OCI-LY7 (cell line): ENCODE results near the gene ARFIP1. TPM values are rescaled to one million over a fixed set of nuclear protein-coding genes. Genes with fewer than 3 reads are reported as not detected.

ENCODE experiments used
- BruUV-seq: library from RNA; stranded (reverse); fragments of 400-500 nt; replicated peaks from 2 replicates; lab custom pipeline; 2021; lab: Mats Ljungman, UMichigan
- CTCF ChIA-PET: fragments of 300-600 bp; sonication (Branson Sonifier 250); formaldehyde crosslinking; loops from one replicate; lab custom pipeline; 2022; ENCODE audit warnings: antibody characterized with exemption; ENCODE audit not compliant: unreplicated experiment; lab: Charles Lee
- POLR2A ChIA-PET: fragments of 300-600 bp; sonication (Branson Sonifier 250); formaldehyde crosslinking; loops from one replicate; lab custom pipeline; 2022; ENCODE audit warnings: antibody characterized with exemption; lab: Charles Lee
- DNase-seq: peaks from one replicate; pipeline ENCODE4 v3.0.0-alpha.2; 2015; ENCODE audit warnings: low spot score
- H2AFZ ChIP-seq: fragments of 200-600 bp; sonication (generic), shearing (Covaris generic); 2 replicates; pipeline ENCODE4 v1.6.1; 2014; ENCODE audit warnings: mild to moderate bottlenecking, antibody characterized with exemption, low read length, moderate library complexity
- H3K27ac ChIP-seq: fragments of 200-600 bp; sonication (generic); 2 replicates; pipeline ENCODE4 v1.5.1; 2014; ENCODE audit warnings: mixed run types, low read depth, mild to moderate bottlenecking, moderate library complexity, low read length, inconsistent platforms; ENCODE audit not compliant: poor library complexity, severe bottlenecking
- H3K36me3 ChIP-seq: fragments of 200-600 bp; sonication (generic); 2 replicates; pipeline ENCODE4 v1.6.1; 2014; ENCODE audit warnings: mild to moderate bottlenecking, antibody characterized with exemption, low read length, moderate library complexity, mixed read lengths; ENCODE audit not compliant: insufficient read depth
- H3K4me1 ChIP-seq: fragments of 200-600 bp; sonication (generic); 2 replicates; pipeline ENCODE4 v1.5.1; 2014; ENCODE audit warnings: mild to moderate bottlenecking, low read length; ENCODE audit not compliant: insufficient read depth, poor library complexity, severe bottlenecking
- H3K4me2 ChIP-seq: fragments of 200-600 bp; sonication (generic); 2 replicates; pipeline ENCODE4 v1.6.1; 2014; ENCODE audit warnings: mild to moderate bottlenecking, low read length
- H3K4me3 ChIP-seq: fragments of 200-600 bp; sonication (generic); 2 replicates; pipeline ENCODE4 v1.5.1; 2014; ENCODE audit warnings: mild to moderate bottlenecking, low read depth, low read length; ENCODE audit not compliant: poor library complexity, severe bottlenecking
- H3K79me2 ChIP-seq: fragments of 200-600 bp; sonication (generic); 2 replicates; pipeline ENCODE4 v1.6.1; 2016; ENCODE audit warnings: low read depth, mild to moderate bottlenecking, low read length, moderate library complexity, mixed read lengths; ENCODE audit not compliant: insufficient read depth
- H3K9me2 ChIP-seq: fragments of 200-600 bp; sonication (generic); 2 replicates; pipeline ENCODE4 v1.6.1; 2016; ENCODE audit warnings: mild to moderate bottlenecking, low read length, mixed read lengths; ENCODE audit not compliant: insufficient read depth
- H3K9me3 ChIP-seq: fragments of 200-600 bp; sonication (generic); 2 replicates; pipeline ENCODE4 v1.6.1; 2014; ENCODE audit warnings: mild to moderate bottlenecking, mixed run types, low read length, mixed read lengths
- H4K20me1 ChIP-seq: fragments of 200-600 bp; sonication (generic); 2 replicates; pipeline ENCODE4 v1.6.1; 2014; ENCODE audit warnings: mild to moderate bottlenecking, antibody characterized with exemption, low read length, moderate library complexity, mixed read lengths; ENCODE audit not compliant: insufficient read depth
- CTCF ChIP-seq: fragments of 200-600 bp; sonication (generic); conservative IDR thresholded peaks from 2 replicates; pipeline ENCODE4 v1.5.1; 2014; ENCODE audit warnings: mild to moderate bottlenecking, antibody characterized with exemption, low read length, moderate library complexity, mixed read lengths
- EZH2phosphoT487 ChIP-seq: fragments of 200-600 bp; sonication (generic); IDR thresholded peaks from 2 replicates; pipeline ENCODE4 v1.6.1; 2018; ENCODE audit warnings: low read depth, borderline replicate concordance, mild to moderate bottlenecking, mixed run types, antibody characterized with exemption, low read length, moderate library complexity, mixed read lengths
- intact Hi-C: fragments of 100-400 bp; cut with micrococcal nuclease; formaldehyde crosslinking; loops from one replicate; pipeline ENCODE4 v1.10.0; 2022; ENCODE audit not compliant: unreplicated experiment
- total RNA-seq, 2 experiments: library from RNA; depleted of rRNA in 1 of 2; stranded (reverse); fragments of >200 nt in 1 of 2; shearing (Covaris generic) in 1 of 2; gene quantifications; 2 replicates each; pipeline ENCODE4 v1.2.3, GENCODE V29; 2014 to 2022

ARFIP1 gene
- total RNA-seq, 2 experiments from 2014 or later: 27.0 to 29.3 TPM

- H2AFZ ChIP-seq: no peak overlapping the region
- no TSS peak for BruUV-seq
- DNase-seq: no peak
- no peak overlapping the region for H3K27ac ChIP-seq
- H3K4me2 ChIP-seq: no peak overlapping the region
- no peaks in the 10 kb centered on the region for H3K9me2 ChIP-seq
- no peaks in the 10 kb centered on the region for H3K9me3 ChIP-seq
- no peaks in the 10 kb centered on the region for H3K79me2 ChIP-seq
- no peaks in the 10 kb centered on the region for H3K36me3 ChIP-seq
- H4K20me1 ChIP-seq: no peaks in the 10 kb centered on the region
- no peak for TF ChIP-seq EZH2phosphoT487
- no peak for TF ChIP-seq CTCF
- H3K4me1 ChIP-seq: no peaks in the 10 kb centered on the region
- CTCF ChIA-PET: no interaction called here
- intact Hi-C loops: no loop called here
- POLR2A ChIA-PET: interaction anchor here (0.9 kb wide), 1 partner anchor 9 kb away, joined by 3 read pairs; no protein-coding TSS in a partner anchor
- no peak overlapping the region for H3K4me3 ChIP-seq
These were observed 120.6 kb downstream of the ARFIP1 start for GRCh38 chr4:152900395-152900794.

- no TSS peak for BruUV-seq
- Histone ChIP-seq H3K4me3 (no peak overlapping the region), H3K4me2 (no peak overlapping the region), H3K36me3 (no peaks in the 10 kb centered on the region), H2AFZ (no peak overlapping the region), H3K79me2 (no peaks in the 10 kb centered on the region), H4K20me1 (no peaks in the 10 kb centered on the region), H3K4me1 (no peaks in the 10 kb centered on the region), H3K9me2 (no peaks in the 10 kb centered on the region), H3K9me3 (no peaks in the 10 kb centered on the region), H3K27ac (no peak overlapping the region)
- POLR2A ChIA-PET: no interaction called here
- CTCF ChIA-PET: no interaction called here
- intact Hi-C loops: no loop called here
- TF ChIP-seq EZH2phosphoT487: no peak
- no peak for TF ChIP-seq CTCF
- no peak for DNase-seq
These were observed 121.5 kb downstream of the ARFIP1 start for GRCh38 chr4:152901205-152901604.

GRCh38 chr4:152903658-152904057 lies 123.9 kb downstream of the ARFIP1 start:
- H4K20me1 ChIP-seq: no peaks in the 10 kb centered on the region
- no TSS peak for BruUV-seq
- no peak for DNase-seq
- ChIA-PET POLR2A (interaction anchor here (0.5 to 1.4 kb wide), 6 partner anchors 9 to 1740 kb away, joined by 3 to 7 read pairs (median 4); no protein-coding TSS in a partner anchor), CTCF (no interaction called here)
- no peak overlapping the region for H3K4me3 ChIP-seq
- no peak for TF ChIP-seq CTCF
- no peak for TF ChIP-seq EZH2phosphoT487
- no peaks in the 10 kb centered on the region for H3K9me2 ChIP-seq
- no peak overlapping the region for H2AFZ ChIP-seq
- H3K4me1 ChIP-seq: no peaks in the 10 kb centered on the region
- H3K9me3 ChIP-seq: no peaks in the 10 kb centered on the region
- H3K36me3 ChIP-seq: no peaks in the 10 kb centered on the region
- no peak overlapping the region for H3K27ac ChIP-seq
- no peaks in the 10 kb centered on the region for H3K79me2 ChIP-seq
- intact Hi-C loops: no loop called here
- H3K4me2 ChIP-seq: no peak overlapping the region
